Thyroid gland (tissue), 4 donors: ENCODE measurements around the gene POLR3GL.

Experiments
- POLR2A ChIP-seq, 2 donors: fragments of 450-650 bp; IDR thresholded peaks; one replicate each; pipeline ENCODE4 v1.6.1; 2017; ENCODE audit warnings: antibody characterized with exemption in 2 of 2, mild to moderate bottlenecking in 2 of 2, moderate library complexity in 1 of 2
- TF ChIP-seq, protein P1 (sequence below), 6 experiments: fragments of 200-600 bp in 3 of 6; fragments of 450-650 bp in 3 of 6; sonication (generic) in 3 of 6; IDR thresholded peaks; one replicate each; pipeline ENCODE4 v1.5.1; 2016 to 2019; ENCODE audit warnings: antibody characterized with exemption in 6 of 6, mild to moderate bottlenecking in 2 of 6, inconsistent platforms in 1 of 6, moderate library complexity in 1 of 6

DNA sequence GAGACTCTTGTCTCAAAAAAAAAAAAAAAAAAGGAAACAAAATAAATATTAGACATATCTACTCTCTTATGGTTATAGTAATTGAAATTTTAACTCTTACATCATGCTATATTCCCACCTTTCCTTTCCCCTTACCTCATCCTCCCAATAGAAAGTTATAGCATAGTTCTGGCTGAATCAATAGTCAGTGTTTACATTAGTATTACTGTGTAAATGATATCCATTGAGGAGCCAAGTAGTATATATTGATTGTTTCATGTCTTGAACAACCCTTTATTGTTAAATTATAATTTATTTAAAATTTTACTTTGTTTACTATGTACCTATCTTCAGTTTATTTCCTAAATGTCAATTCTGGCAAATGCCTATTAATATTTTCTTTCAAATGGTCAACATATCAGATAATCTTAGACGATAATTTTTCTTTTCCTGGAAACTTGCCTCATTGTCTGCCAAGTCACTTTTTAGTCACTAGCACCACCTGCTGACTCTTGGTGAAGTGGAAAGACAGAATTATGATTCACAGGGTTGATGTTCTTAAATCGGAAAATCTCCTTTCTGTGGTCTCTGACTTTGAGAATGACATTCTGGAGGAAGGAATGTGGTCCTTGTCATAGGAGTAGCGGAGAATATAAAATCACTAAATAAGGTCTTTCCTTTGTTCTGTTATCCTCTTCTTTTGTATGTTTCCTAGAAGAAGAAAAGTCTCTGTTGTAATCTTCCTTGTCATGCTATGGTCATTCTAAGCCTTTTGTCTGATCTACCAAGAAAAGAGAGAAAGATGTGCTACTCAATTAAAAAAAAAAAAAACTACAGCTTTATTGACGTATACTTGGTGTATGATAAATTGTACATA lies 48.4 kb downstream of the POLR3GL start:
- TF ChIP-seq, protein P1, sequence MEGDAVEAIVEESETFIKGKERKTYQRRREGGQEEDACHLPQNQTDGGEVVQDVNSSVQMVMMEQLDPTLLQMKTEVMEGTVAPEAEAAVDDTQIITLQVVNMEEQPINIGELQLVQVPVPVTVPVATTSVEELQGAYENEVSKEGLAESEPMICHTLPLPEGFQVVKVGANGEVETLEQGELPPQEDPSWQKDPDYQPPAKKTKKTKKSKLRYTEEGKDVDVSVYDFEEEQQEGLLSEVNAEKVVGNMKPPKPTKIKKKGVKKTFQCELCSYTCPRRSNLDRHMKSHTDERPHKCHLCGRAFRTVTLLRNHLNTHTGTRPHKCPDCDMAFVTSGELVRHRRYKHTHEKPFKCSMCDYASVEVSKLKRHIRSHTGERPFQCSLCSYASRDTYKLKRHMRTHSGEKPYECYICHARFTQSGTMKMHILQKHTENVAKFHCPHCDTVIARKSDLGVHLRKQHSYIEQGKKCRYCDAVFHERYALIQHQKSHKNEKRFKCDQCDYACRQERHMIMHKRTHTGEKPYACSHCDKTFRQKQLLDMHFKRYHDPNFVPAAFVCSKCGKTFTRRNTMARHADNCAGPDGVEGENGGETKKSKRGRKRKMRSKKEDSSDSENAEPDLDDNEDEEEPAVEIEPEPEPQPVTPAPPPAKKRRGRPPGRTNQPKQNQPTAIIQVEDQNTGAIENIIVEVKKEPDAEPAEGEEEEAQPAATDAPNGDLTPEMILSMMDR (IDR thresholded peaks at IDR 0.05), result peak; percentile 40 to 91 (median 83)
- no peak for TF ChIP-seq POLR2A (IDR thresholded peaks at IDR 0.05)
